Caco-2 (cell line): Measurements from ENCODE around the gene OSBPL10. TPM values are rescaled to one million over a fixed set of nuclear protein-coding genes. Genes with fewer than 3 reads are reported as not detected.

ENCODE experiments used
- BruUV-seq: library from RNA; stranded (reverse); fragments of 400-500 nt; replicated peaks from 2 replicates; lab custom pipeline; 2021; lab: Mats Ljungman, UMichigan
- CTCF ChIA-PET: fragments of 300-600 bp; sonication (Branson Sonifier 250); formaldehyde crosslinking; loops from one replicate; lab custom pipeline; 2022; ENCODE audit warnings: antibody characterized with exemption; lab: Charles Lee
- POLR2A ChIA-PET: fragments of 300-600 bp; sonication (Branson Sonifier 250); formaldehyde crosslinking; loops from one replicate; lab custom pipeline; 2022; ENCODE audit warnings: antibody characterized with exemption; lab: Charles Lee
- DNase-seq, 2 experiments: peaks; one replicate each; pipeline versions ENCODE4 v3.0.0 to v3.0.0-alpha.2; 2020 to 2022
- H3K27me3 ChIP-seq: replicated peaks from 2 replicates; pipeline ENCODE4 v1.6.0; 2011; ENCODE audit warnings: low read length; ENCODE audit not compliant: control insufficient read depth, insufficient read depth
- H3K36me3 ChIP-seq: 2 replicates; pipeline ENCODE4 v1.5.1; 2011; ENCODE audit warnings: low read length; ENCODE audit not compliant: control insufficient read depth, insufficient read depth
- H3K4me1 ChIP-seq: fragments of 250-450 bp; sonication (Bioruptor Pico); 2 replicates; pipeline ENCODE4 v1.5.1; 2020; ENCODE audit warnings: mild to moderate bottlenecking
- H3K4me3 ChIP-seq: 2 replicates; pipeline ENCODE4 v1.5.1; 2011; ENCODE audit warnings: low read depth, mild to moderate bottlenecking, control low read depth, low read length
- H3K9me3 ChIP-seq: fragments of 250-450 bp; sonication (Bioruptor Pico); 2 replicates; pipeline ENCODE4 v1.5.1; 2020; ENCODE audit warnings: mild to moderate bottlenecking, moderate library complexity
- H3K27ac Mint-ChIP-seq: one replicate; pipeline ENCODE4 v1.8.0; 2022; ENCODE audit warnings: mixed read lengths; ENCODE audit not compliant: unreplicated experiment
- H3K27me3 Mint-ChIP-seq: one replicate; pipeline ENCODE4 v1.8.0; 2022; ENCODE audit warnings: mixed read lengths; ENCODE audit not compliant: insufficient read depth, unreplicated experiment
- H3K36me3 Mint-ChIP-seq: one replicate; pipeline ENCODE4 v1.8.0; 2022; ENCODE audit warnings: mild to moderate bottlenecking, mixed read lengths; ENCODE audit not compliant: insufficient read depth, unreplicated experiment
- H3K4me1 Mint-ChIP-seq: one replicate; pipeline ENCODE4 v1.8.0; 2022; ENCODE audit warnings: low read depth, mixed read lengths; ENCODE audit not compliant: unreplicated experiment
- H3K4me3 Mint-ChIP-seq: one replicate; pipeline ENCODE4 v1.8.0; 2022; ENCODE audit warnings: mild to moderate bottlenecking, moderate library complexity, mixed read lengths; ENCODE audit not compliant: unreplicated experiment
- H3K9me3 Mint-ChIP-seq: one replicate; pipeline ENCODE4 v1.8.0; 2022; ENCODE audit warnings: mixed read lengths; ENCODE audit not compliant: unreplicated experiment
- CTCF ChIP-seq, 2 experiments: fragments of 200-600 bp in 1 of 2; IDR thresholded peaks; 1 replicate in 1 of 2; 2 replicates in 1 of 2; pipeline versions ENCODE4 v1.5.1 to v1.8.0; 2011 to 2022; ENCODE audit warnings: antibody characterized with exemption in 1 of 2, control low read depth in 1 of 2, inconsistent platforms in 1 of 2, low read depth in 1 of 2, low read length in 1 of 2, mild to moderate bottlenecking in 1 of 2, moderate library complexity in 1 of 2; ENCODE audit not compliant: insufficient read depth in 1 of 2, severe bottlenecking in 1 of 2, unreplicated experiment in 1 of 2
- intact Hi-C: fragments of 100-400 bp; cut with micrococcal nuclease; formaldehyde crosslinking; loops from one replicate; pipeline ENCODE4 v1.10.0; 2022; ENCODE audit not compliant: unreplicated experiment
- total RNA-seq: library from RNA; stranded (reverse); gene quantifications from 2 replicates; pipeline ENCODE4 v1.2.3, GENCODE V29; 2022

Gene OSBPL10
- total RNA-seq, 1 experiment from 2014 or later, result 71.2 TPM

- no peak overlapping the region for H3K4me3 Mint-ChIP-seq
- H3K27ac Mint-ChIP-seq, result no peak overlapping the region
- POLR2A ChIA-PET, result no interaction called here
- intact Hi-C loops, result no loop called here
- Histone ChIP-seq H3K4me1 (no peaks in the 10 kb centered on the region), H3K27me3 (no peaks in the 10 kb centered on the region), H3K36me3 (no peaks in the 10 kb centered on the region), H3K4me3 (no peak overlapping the region), H3K9me3 (no peaks in the 10 kb centered on the region)
- TF ChIP-seq CTCF (IDR thresholded peaks at IDR 0.05; ENCODE audit: insufficient read depth in 1 of 2, low read depth in 1 of 2, low read length in 1 of 2, severe bottlenecking in 1 of 2, unreplicated experiment in 1 of 2), result no peak
- CTCF ChIA-PET, result no interaction called here
- no peaks in the 10 kb centered on the region for H3K9me3 Mint-ChIP-seq
- no peak for DNase-seq
- BruUV-seq, result no TSS peak
- H3K4me1 Mint-ChIP-seq, result peaks cover 6% of the 10 kb centered on the region
- H3K27me3 Mint-ChIP-seq, result no peaks in the 10 kb centered on the region
- H3K36me3 Mint-ChIP-seq, result peaks cover 33% of the 10 kb centered on the region
Observed at GRCh38 chr3:31673950-31674349, 307.1 kb downstream of the OSBPL10 start.

DNA sequence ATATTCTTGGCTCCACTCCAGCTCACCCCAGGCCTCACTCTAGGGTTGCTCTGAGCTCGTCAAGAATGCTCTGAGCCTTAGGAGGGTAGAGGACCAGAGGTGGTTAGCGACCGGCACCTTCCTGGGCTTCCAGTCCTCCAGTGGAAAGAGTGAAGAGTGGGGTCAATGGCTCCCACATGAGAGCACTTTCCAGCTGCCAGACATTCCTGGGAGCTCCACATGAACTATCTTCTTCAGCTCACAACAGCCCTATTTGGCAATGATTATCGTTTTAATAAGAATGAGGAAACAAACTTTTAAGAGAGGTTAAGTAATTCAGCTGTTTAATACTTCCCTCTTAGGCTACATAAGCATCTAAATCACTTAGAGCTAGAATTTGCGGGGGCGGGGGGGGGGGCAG lies 309.1 kb downstream of the OSBPL10 start:
- POLR2A ChIA-PET, result no interaction called here
- Mint-ChIP-seq H3K4me1 (no peaks in the 10 kb centered on the region), H3K36me3 (peaks cover 30% of the 10 kb centered on the region), H3K27me3 (no peaks in the 10 kb centered on the region), H3K4me3 (no peak overlapping the region), H3K9me3 (no peaks in the 10 kb centered on the region), H3K27ac (no peak overlapping the region)
- no peaks in the 10 kb centered on the region for H3K4me1 ChIP-seq
- no peak for DNase-seq
- no TSS peak for BruUV-seq
- no peaks in the 10 kb centered on the region for H3K27me3 ChIP-seq
- intact Hi-C loops, result no loop called here
- CTCF ChIA-PET, result no interaction called here
- TF ChIP-seq CTCF (IDR thresholded peaks at IDR 0.05; ENCODE audit: insufficient read depth in 1 of 2, low read depth in 1 of 2, low read length in 1 of 2, severe bottlenecking in 1 of 2, unreplicated experiment in 1 of 2), result no peak
- no peaks in the 10 kb centered on the region for H3K36me3 ChIP-seq
- H3K9me3 ChIP-seq, result no peaks in the 10 kb centered on the region
- H3K4me3 ChIP-seq, result no peak overlapping the region

- Histone ChIP-seq H3K9me3 (no peaks in the 10 kb centered on the region), H3K4me3 (no peak overlapping the region), H3K36me3 (no peaks in the 10 kb centered on the region), H3K27me3 (no peaks in the 10 kb centered on the region), H3K4me1 (no peaks in the 10 kb centered on the region)
- no peak for TF ChIP-seq CTCF (IDR thresholded peaks at IDR 0.05; ENCODE audit: insufficient read depth in 1 of 2, low read depth in 1 of 2, low read length in 1 of 2, severe bottlenecking in 1 of 2, unreplicated experiment in 1 of 2)
- ChIA-PET CTCF (no interaction called here), POLR2A (interaction anchor here (0.5 kb wide), 1 partner anchor 82 kb away, joined by 5 read pairs; no protein-coding TSS in a partner anchor)
- Mint-ChIP-seq H3K4me3 (no peak overlapping the region), H3K36me3 (peaks cover 25% of the 10 kb centered on the region), H3K9me3 (no peaks in the 10 kb centered on the region), H3K4me1 (no peaks in the 10 kb centered on the region), H3K27me3 (no peaks in the 10 kb centered on the region), H3K27ac (no peak overlapping the region)
- no TSS peak for BruUV-seq
- intact Hi-C loops, result no loop called here
- DNase-seq, result no peak
Observed at GRCh38 chr3:31671451-31671850, 309.6 kb downstream of the OSBPL10 start.
